KBM-7 (cell line): Measurements from ENCODE around the gene POLR2B.
"Not testable (repeated sequence)": the region's sequence is repeated elsewhere in the genome, so short reads cannot be mapped to it uniquely, and the experiment has no call there.

Experiments
- DNase-seq: peaks from one replicate; pipeline ENCODE4 v3.0.0-alpha.2; 2015
- in situ Hi-C: fragments of 300-500 bp; cut with MboI; formaldehyde crosslinking; loops from 2 replicates; pipeline ENCODE4 v1.14.3; 2020; ENCODE audit warnings: low sequenced_read_pairs, low pct_unique_long_range_greater_than_20kb, mixed read lengths

Gene POLR2B

DNA sequence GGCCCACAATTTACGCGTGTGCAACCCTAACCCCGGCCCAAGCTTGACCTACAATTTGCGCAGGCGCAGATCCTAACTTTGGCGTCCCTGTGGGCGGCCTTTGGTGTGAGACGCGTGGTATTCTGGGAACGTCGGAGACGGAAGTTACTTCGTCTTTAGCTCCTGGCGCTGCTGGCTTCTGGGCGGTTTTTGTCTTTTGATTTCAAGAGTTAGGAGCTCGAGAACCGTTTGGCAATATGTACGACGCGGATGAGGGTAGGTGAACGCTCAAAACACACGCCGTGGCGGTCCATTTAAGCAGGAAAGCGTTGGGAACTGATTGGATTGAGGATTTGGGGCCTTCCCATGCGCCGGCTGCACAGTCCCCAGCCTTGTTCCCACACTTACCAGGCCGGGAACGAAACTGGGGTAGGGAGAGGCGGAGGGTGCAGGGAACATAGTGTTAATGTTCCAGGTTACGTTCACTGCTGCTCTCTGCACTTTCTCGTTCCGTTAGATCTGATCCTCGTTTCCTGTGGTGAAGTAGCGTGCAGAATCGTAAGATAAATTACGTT is at the start of gene POLR2B:
TSS of gene POLR2B (plus strand) at position 147 of the 554 bp plus-strand sequence. CDS start at position 237, 90 bp downstream.
- DNase-seq, result peak; percentile 93
- in situ Hi-C loops, result no loop called here

DNA sequence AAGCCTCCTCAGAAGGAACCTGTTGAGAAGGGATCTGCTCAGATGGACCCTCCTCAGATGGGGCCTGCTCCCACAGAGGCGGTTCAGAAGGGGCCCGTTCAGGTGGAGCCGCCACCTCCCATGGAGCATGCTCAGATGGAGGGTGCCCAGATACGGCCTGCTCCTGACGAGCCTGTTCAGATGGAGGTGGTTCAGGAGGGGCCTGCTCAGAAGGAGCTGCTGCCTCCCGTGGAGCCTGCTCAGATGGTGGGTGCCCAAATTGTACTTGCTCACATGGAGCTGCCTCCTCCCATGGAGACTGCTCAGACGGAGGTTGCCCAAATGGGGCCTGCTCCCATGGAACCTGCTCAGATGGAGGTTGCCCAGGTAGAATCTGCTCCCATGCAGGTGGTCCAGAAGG is 48.1 kb upstream of the POLR2B start:
- no peak for DNase-seq
- in situ Hi-C loops, result no loop called here

- DNase-seq, result no peak
- in situ Hi-C loops, result no loop called here
These were observed 46.8 kb upstream of the POLR2B start for GRCh38 chr4:56931924-56932323.

DNA sequence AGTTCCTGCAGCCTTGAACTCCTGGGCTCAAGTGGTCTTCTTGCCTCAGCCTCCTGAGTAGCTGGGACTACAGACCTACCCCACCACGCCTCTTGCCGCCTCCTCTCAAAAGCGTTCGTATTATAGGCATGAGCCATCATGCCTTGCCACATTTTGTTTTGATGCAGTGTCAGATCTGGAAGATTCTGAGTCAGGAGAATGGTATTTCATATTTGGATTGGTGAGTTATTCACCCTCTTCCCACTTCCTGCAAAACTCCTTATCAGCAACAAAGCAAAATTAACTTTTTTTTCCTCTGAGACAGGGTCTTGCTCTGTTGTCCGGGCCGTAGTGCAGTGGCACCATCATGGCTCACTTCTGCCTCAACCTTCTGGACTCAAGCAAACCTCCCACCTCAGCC is 41.4 kb upstream of the POLR2B start:
- in situ Hi-C loops, result no loop called here
- DNase-seq, result no peak

- in situ Hi-C loops, result not testable (repeated sequence)
These were observed 38.9 kb upstream of the POLR2B start for GRCh38 chr4:56939826-56940225.

GRCh38 chr4:56940403-56940802 is 38.3 kb upstream of the POLR2B start:
- in situ Hi-C loops, result no loop called here

More at GRCh38 chr4:56939826-56940225, 38.9 kb upstream of the POLR2B start:
- DNase-seq, result not testable (repeated sequence)

DNA sequence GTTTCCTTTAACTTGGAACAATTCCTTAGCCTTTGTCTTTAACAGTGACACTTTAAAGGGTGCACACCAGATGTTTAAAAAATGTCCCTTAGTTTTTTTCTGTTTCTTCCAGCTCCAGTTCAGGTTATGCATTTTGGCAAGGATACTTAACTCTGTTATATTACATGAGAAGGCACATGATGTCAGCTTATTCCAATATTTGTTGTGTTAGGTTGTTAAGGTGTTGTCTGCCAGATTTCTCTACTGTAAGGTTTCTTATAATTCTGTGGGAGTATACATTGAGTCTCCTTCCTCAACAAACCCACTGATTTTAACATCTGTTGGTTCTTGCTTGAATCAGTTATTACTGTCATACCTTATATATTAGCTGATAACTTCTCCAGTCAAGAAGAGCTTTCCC is 37.7 kb upstream of the POLR2B start:
- in situ Hi-C loops, result no loop called here
- DNase-seq, result no peak

More at GRCh38 chr4:56940403-56940802, 38.3 kb upstream of the POLR2B start:
- no peak for DNase-seq

- in situ Hi-C loops, result no loop called here
- no peak for DNase-seq
These were observed 37.3 kb upstream of the POLR2B start for GRCh38 chr4:56941403-56941802.

- in situ Hi-C loops, result no loop called here
- DNase-seq, result no peak
These were observed 24.8 kb upstream of the POLR2B start for GRCh38 chr4:56953680-56954520.

- DNase-seq, result peak; percentile 55
- in situ Hi-C loops, result no loop called here
These were observed 20.6 kb upstream of the POLR2B start for GRCh38 chr4:56958111-56958517.

DNA sequence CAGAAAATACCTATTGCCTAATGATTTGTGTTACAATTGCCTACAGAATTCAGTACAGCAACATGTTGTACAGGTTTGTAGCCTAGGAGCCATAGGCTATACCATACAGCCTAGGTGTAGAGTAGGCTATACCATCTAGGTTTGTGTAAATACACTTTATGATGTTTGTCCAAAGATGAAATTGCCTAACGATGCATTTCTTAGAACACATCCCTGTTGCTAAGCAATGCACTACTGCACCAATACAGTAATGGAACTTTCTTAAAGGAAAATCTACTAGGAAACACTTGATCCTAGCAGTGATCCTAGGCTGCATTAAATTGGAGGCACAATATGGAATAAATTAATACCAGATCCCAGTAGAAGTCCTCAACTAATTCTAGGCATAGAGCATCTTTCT is 19.6 kb upstream of the POLR2B start:
- in situ Hi-C loops, result no loop called here
- no peak for DNase-seq

- DNase-seq, result no peak
- in situ Hi-C loops, result no loop called here
These were observed 17.6 kb upstream of the POLR2B start for GRCh38 chr4:56961107-56961500.

DNA sequence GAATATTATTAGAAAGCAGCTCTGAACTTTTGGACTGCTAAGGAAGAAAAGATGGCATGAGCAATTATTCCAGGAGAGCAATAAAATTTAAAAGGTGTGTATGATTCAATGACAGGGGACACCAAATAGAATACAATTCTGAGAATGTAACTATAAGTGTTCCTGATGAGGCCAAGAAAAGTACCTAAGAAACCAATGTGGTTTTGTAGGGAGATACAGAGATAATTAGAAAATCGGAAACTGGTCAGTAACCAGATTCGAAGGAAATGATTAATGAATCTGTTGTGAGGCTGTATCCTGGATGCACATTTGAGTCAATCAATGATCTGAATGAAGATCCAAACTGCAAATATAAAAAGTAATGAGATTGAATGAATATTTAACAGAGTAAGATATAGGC is 7.3 kb upstream of the POLR2B start:
- DNase-seq, result no peak
- in situ Hi-C loops, result no loop called here

DNA sequence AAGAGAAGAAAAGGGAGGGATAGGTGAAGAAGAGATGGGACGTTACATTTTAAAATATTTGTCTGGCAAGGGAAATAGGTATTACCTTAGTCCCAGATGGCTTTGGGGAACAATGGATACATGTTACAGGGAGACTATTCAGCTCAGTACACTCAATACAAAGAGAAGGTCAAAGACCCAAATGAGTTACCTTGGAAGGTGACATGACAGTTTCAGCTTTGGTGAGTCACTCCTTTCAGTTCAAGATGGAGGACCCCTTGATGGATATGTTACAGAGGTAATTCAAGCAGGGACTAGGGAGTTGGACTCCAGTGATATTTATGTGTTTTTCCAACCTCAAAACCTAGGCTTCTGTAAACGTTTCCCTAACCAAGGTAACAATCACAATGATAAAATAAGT is 6.3 kb upstream of the POLR2B start:
- in situ Hi-C loops, result no loop called here
- no peak for DNase-seq

- no peak for DNase-seq
- in situ Hi-C loops, result no loop called here
These were observed 5.9 kb upstream of the POLR2B start for GRCh38 chr4:56972809-56973208.

DNA sequence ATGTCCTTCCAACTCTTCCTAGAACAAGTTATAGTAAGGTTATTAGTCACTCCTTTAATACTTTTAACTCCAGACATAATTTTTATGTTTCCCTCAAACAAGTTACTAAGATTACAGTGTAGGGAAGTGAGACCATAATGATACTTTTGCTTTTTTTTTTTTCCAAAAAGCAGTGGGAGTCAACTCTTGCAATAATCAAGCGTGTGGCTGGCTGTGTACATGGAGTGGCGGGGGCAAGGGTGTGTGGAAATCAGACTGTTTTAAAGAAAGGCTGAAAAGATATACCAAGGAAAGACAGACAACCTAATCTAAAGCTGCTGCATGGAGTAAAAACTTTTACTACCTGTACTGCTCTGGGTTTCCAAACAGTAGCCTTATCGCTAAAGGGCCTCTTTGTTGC is 5.4 kb upstream of the POLR2B start:
- DNase-seq, result no peak
- in situ Hi-C loops, result no loop called here

- in situ Hi-C loops, result no loop called here
- DNase-seq, result peak; percentile 23
These were observed 2.3 kb upstream of the POLR2B start for GRCh38 chr4:56976283-56976836.

DNA sequence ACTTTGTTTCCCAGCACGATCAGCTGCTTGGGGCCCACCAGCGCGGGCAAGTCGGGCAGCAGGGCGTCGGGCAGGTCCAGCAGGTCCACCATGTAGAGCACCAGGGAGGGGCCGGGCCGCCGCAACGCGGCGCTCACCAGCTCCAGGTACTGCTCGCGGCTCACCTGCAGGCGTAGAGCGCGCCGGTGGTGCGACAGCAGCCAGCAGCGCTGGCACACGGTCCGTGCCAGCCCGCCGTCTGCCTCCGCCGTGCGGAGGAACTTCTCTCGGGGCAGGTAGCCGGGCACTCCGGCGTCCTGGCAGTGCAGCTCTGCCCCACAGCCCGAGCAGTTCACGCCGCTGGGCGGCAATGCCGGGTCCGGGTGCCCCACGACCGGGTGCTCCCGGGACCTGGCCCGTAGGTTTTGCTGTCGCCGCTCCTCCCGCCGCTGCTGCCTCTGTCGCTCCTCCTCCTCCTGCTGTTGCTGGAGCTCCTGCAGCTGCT is 1.8 kb upstream of the POLR2B start:
- in situ Hi-C loops, result no loop called here
- no peak for DNase-seq

GRCh38 chr4:56977321-56978012 is 1.2 kb upstream of the POLR2B start, which contains the start of gene NOA1:
TSS of gene NOA1 (minus strand) at chr4:56977606. CDS start at chr4:56977585, 21 bp downstream.
- in situ Hi-C loops, result no loop called here
- DNase-seq, result peak; percentile 100
